Cardiac muscle cell (in vitro differentiated cells and primary cell): ENCODE measurements around the gene PGAM1. TPM values are rescaled to one million over a fixed set of nuclear protein-coding genes. Genes with fewer than 3 reads are reported as not detected.

Experiments used
- DNase-seq, 2 donors: peaks; one replicate each; pipeline versions ENCODE4 v3.0.0 to v3.0.0-alpha.2; 2010 to 2017; ENCODE audit warnings: low read depth in 1 of 2, low spot score in 1 of 2
- H3K27ac ChIP-seq: fragments of 200-600 bp; sonication (generic); 2 replicates; pipeline ENCODE4 v1.5.1; 2016
- H3K27me3 ChIP-seq: fragments of 200-600 bp; sonication (generic); 2 replicates; pipeline ENCODE4 v1.6.0; 2016; ENCODE audit warnings: control low read depth
- H3K36me3 ChIP-seq: fragments of 200-600 bp; sonication (generic); 2 replicates; pipeline ENCODE4 v1.5.1; 2016; ENCODE audit warnings: control low read depth
- H3K4me1 ChIP-seq: fragments of 200-600 bp; sonication (generic); 2 replicates; pipeline ENCODE4 v1.8.1; 2017; ENCODE audit warnings: low read depth, mild to moderate bottlenecking, mixed run types
- H3K4me3 ChIP-seq: fragments of 200-600 bp; sonication (generic); 2 replicates; pipeline ENCODE4 v1.5.1; 2016; ENCODE audit warnings: mild to moderate bottlenecking
- H3K9me3 ChIP-seq: fragments of 200-600 bp; sonication (generic); 2 replicates; pipeline ENCODE4 v1.5.1; 2017; ENCODE audit warnings: low read depth, mild to moderate bottlenecking, control low read depth
- CTCF ChIP-seq: IDR thresholded peaks from 2 replicates; pipeline ENCODE4 v1.5.1; 2012; ENCODE audit warnings: low read depth, mild to moderate bottlenecking, low read length
- polyA plus RNA-seq: library from polyadenylated mRNA; unstranded; fragments of >200 nt; fragmentation: Nextera tagmentation; extraction: Ambion mirVana; gene quantifications from 2 replicates; pipeline ENCODE4 v1.2.1, GENCODE V29; 2016
- total RNA-seq: library from RNA; depleted of rRNA; stranded (reverse); fragments of >200 nt; gene quantifications from 2 replicates; pipeline ENCODE4 v1.2.3, GENCODE V29; 2016

Gene PGAM1
- total and polyA plus RNA-seq, 2 experiments from 2014 or later = 912 to 1,889 TPM

- no peaks in the 10 kb centered on the region for H3K27me3 ChIP-seq
- H3K36me3 ChIP-seq = peaks cover 6% of the 10 kb centered on the region
- TF ChIP-seq CTCF = no peak
- no peak overlapping the region for H3K27ac ChIP-seq
- DNase-seq = no peak
- peak overlapping the region; percentile 57 for H3K4me3 ChIP-seq
- peaks cover 8% of the 10 kb centered on the region for H3K4me1 ChIP-seq
- no peaks in the 10 kb centered on the region for H3K9me3 ChIP-seq
Measured at GRCh38 chr10:97445357-97445721, 19.3 kb downstream of the PGAM1 start.

GRCh38 chr10:97445722-97446639 is 20.0 kb downstream of the PGAM1 start, which contains the start of the genes EXOSC1 and ZDHHC16:
Gene EXOSC1 (minus strand): TSS chr10:97446006. CDS start chr10:97445985, 21 bp downstream.
Gene ZDHHC16 (plus strand): TSS chr10:97446175. CDS start chr10:97451676, 5,501 bp downstream.
- Histone ChIP-seq H3K36me3 (peaks cover 4% of the 10 kb centered on the region), H3K27me3 (no peaks in the 10 kb centered on the region), H3K4me3 (peak within 1 kb of the TSS; percentile 57), H3K27ac (peak within 1 kb of the TSS; percentile 32), H3K9me3 (no peaks in the 10 kb centered on the region), H3K4me1 (peaks cover 8% of the 10 kb centered on the region)
- no peak for TF ChIP-seq CTCF
- DNase-seq = peak; percentile 96 to 97

- DNase-seq = no peak
- peaks cover 11% of the 10 kb centered on the region for H3K4me1 ChIP-seq
- no peak overlapping the region for H3K4me3 ChIP-seq
- H3K36me3 ChIP-seq = peaks cover 11% of the 10 kb centered on the region
- H3K9me3 ChIP-seq = no peaks in the 10 kb centered on the region
- no peaks in the 10 kb centered on the region for H3K27me3 ChIP-seq
- no peak for TF ChIP-seq CTCF
- H3K27ac ChIP-seq = no peak overlapping the region
Measured at GRCh38 chr10:97450828-97451227, 24.8 kb downstream of the PGAM1 start.

- Histone ChIP-seq H3K36me3 (peaks cover 15% of the 10 kb centered on the region), H3K27me3 (no peaks in the 10 kb centered on the region), H3K4me3 (no peak overlapping the region), H3K9me3 (no peaks in the 10 kb centered on the region), H3K27ac (no peak overlapping the region), H3K4me1 (peaks cover 11% of the 10 kb centered on the region)
- TF ChIP-seq CTCF = no peak
- no peak for DNase-seq
Measured at GRCh38 chr10:97451605-97452004, 25.6 kb downstream of the PGAM1 start.

GRCh38 chr10:97452352-97452751 is 26.4 kb downstream of the PGAM1 start:
- TF ChIP-seq CTCF = no peak
- H3K27ac ChIP-seq = no peak overlapping the region
- no peaks in the 10 kb centered on the region for H3K27me3 ChIP-seq
- H3K36me3 ChIP-seq = peaks cover 15% of the 10 kb centered on the region
- no peak overlapping the region for H3K4me3 ChIP-seq
- H3K4me1 ChIP-seq = peaks cover 12% of the 10 kb centered on the region
- H3K9me3 ChIP-seq = no peaks in the 10 kb centered on the region
- DNase-seq = no peak
